CD4-positive, alpha-beta T cell treated with Interleukin-15 for 4 hours (primary cell): ENCODE data around the gene MITF.
"Not testable (repeated sequence)": the region's sequence is repeated elsewhere in the genome, so short reads cannot be mapped to it uniquely, and the experiment has no call there.

Experiments
- DNase-seq: peaks from one replicate; pipeline ENCODE4 v3.0.0-alpha.2; 2020; ENCODE audit warnings: low spot score

Gene MITF

GRCh38 chr3:69872783-69873378 lies 133.6 kb downstream of the MITF start:
- DNase-seq: no peak

- no peak for DNase-seq
Observed at GRCh38 chr3:69876073-69876472, 136.8 kb downstream of the MITF start.

- DNase-seq: no peak
Observed at GRCh38 chr3:69878254-69878653, 139.0 kb downstream of the MITF start.

- no peak for DNase-seq
Observed at GRCh38 chr3:69879051-69879450, 139.8 kb downstream of the MITF start.

- no peak for DNase-seq
Observed at GRCh38 chr3:69880069-69880640, 140.9 kb downstream of the MITF start.

- DNase-seq: no peak
Observed at GRCh38 chr3:69881051-69881450, 141.8 kb downstream of the MITF start.

GRCh38 chr3:69881756-69882428 lies 142.6 kb downstream of the MITF start:
- DNase-seq: no peak

- no peak for DNase-seq
Observed at GRCh38 chr3:69882560-69882959, 143.3 kb downstream of the MITF start.

GRCh38 chr3:69888040-69888942 lies 149.0 kb downstream of the MITF start:
- DNase-seq: no peak

- no peak for DNase-seq
Observed at GRCh38 chr3:69888943-69889315, 149.7 kb downstream of the MITF start.

GRCh38 chr3:69890084-69890483 lies 150.8 kb downstream of the MITF start:
- DNase-seq: no peak

- DNase-seq: no peak
Observed at GRCh38 chr3:69890691-69891090, 151.4 kb downstream of the MITF start.

GRCh38 chr3:69892706-69893105 lies 153.4 kb downstream of the MITF start:
- no peak for DNase-seq

GRCh38 chr3:69893274-69893673 lies 154.0 kb downstream of the MITF start:
- no peak for DNase-seq

- DNase-seq: no peak
Observed at GRCh38 chr3:69896095-69896494, 156.8 kb downstream of the MITF start.

GRCh38 chr3:69900331-69900730 lies 161.1 kb downstream of the MITF start:
- DNase-seq: no peak

GRCh38 chr3:69901802-69902201 lies 162.5 kb downstream of the MITF start:
- DNase-seq: no peak

GRCh38 chr3:69902386-69902785 lies 163.1 kb downstream of the MITF start:
- no peak for DNase-seq

- no peak for DNase-seq
Observed at GRCh38 chr3:69906351-69906966, 167.2 kb downstream of the MITF start.

GRCh38 chr3:69907554-69907953 lies 168.3 kb downstream of the MITF start:
- DNase-seq: no peak

GRCh38 chr3:69909859-69910258 lies 170.6 kb downstream of the MITF start:
- not testable (repeated sequence) for DNase-seq

- DNase-seq: no peak
Observed at GRCh38 chr3:69913422-69913821, 174.2 kb downstream of the MITF start.
